Cardiac fibroblast (primary cell): ENCODE results near the gene PNMA1.

Source experiments
- DNase-seq, 2 donors: peaks; one replicate each; pipeline versions ENCODE4 v3.0.0 to v3.0.0-alpha.2; 2010; ENCODE audit warnings: low read depth in 2 of 2
- H3K4me3 ChIP-seq, 2 donors: replicated peaks in 1 of 2; 1 replicate in 1 of 2; 2 replicates in 1 of 2; pipeline ENCODE4 v1.5.1; 2011; ENCODE audit warnings: low read depth in 2 of 2, low read length in 2 of 2, mild to moderate bottlenecking in 2 of 2, moderate library complexity in 1 of 2
- CTCF ChIP-seq: IDR thresholded peaks from one replicate; pipeline ENCODE4 v1.5.1; 2011; ENCODE audit warnings: low read depth, mild to moderate bottlenecking, low read length, inconsistent platforms

PNMA1 gene

DNA sequence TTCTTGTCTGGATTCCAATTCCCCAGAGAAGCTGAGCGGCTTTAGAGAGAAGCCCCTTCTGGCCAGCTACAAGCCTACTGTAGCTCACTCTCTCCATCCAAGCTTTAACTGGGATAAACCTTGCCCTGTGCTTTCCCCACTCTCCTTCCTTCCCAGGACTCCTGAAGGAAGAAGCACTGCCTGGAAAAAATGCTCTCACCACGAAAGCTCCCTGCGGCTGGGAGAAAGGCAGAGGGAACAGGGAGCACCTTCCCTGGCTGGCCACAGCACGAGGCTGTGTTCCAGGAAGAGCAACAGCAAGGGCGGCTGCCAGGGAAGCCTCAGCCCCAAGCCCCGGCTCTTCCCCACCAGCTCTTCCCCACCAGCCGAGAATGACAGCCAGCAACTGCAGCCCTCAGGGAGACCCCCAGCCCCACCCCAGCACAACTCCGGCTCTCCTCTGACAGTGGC lies 40.8 kb upstream of the PNMA1 start:
- TF ChIP-seq CTCF = no peak
- H3K4me3 ChIP-seq = peak overlapping the region; percentile 6 to 24
- DNase-seq = peak; percentile 55 to 75

DNA sequence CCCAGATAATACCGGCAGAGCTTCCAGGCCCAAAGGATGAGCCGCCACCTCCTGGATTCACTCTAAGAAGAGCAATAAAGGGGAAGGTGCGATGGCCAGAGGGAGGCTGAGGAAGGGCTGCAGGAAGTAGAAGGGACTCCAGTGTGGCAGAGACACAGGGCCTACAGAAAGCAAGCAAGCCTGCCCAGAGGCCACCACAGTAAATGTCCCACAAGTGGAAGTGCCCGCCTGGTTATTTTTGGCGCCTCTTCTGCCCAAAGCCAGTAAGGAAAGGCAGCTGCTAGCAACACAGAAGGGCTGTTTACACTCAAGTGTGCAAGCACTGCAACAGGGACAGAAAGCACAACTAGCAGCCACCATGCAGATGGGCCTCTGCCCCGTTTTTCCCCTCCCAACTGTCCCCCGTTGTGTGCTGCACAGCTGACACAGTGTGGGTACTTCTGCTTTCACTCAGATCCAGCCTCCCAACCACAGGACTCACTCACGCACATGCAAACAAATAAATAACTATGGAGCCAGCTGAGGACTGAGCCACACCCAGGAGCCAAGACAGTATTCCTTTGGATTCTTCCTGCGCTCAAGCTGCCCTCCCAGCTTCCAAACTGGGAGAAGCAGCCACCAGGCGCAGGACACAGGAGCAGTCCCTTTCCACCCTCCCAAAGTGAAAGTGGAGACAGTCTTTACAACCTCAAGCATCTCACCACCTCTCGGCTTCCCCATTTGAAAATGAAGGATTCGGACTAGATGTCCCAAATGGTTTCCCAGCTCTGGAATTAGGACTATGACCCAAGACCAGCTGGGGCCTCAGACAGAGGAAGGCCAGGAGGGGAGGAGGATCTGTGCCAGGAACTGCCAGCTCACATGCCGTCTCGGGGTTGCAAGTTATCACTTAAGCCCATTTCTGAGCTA lies 40.0 kb upstream of the PNMA1 start:
- H3K4me3 ChIP-seq = peak overlapping the region; percentile 6 to 24
- peak in 1 of 2 donors; percentile 54 for DNase-seq
- no peak for TF ChIP-seq CTCF

DNA sequence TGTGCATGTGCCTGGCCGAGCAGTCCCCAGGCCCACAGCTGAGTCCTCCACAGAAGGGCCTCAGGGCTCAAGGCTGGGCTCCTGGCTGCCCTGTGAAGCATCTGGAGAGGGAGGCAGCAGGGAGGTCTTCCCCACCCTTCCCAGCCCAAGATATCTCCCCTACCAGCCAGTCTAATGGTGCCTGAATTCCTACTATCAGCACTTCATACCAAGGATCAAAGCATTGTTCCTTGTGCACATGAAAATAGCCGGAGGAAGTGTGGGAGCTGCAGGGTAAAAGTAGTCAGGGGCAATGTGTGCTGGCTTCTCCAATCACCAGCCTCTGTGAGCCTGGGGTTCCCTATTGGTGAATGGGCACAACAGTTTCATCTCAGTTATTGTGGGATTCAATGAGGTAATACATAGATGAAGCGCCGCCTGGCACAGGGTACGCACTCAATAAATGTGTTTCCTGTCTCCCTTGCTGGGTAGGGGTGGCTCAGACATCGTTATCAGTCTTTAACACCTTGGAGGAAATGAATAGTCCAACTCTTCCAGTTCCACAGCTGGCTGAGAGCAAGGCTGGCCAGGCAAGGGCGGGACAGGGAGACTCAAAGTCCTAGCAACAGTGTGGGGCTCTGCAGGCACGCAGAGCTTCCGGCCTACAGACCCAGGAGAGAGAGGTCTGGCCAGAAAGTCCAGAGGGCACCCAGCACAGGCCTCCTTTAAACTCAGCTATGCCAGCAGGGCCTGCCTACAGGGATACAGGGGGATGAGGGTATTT lies 39.1 kb upstream of the PNMA1 start:
- H3K4me3 ChIP-seq = no peak overlapping the region
- TF ChIP-seq CTCF = no peak
- DNase-seq = peak; percentile 56 to 61

DNA sequence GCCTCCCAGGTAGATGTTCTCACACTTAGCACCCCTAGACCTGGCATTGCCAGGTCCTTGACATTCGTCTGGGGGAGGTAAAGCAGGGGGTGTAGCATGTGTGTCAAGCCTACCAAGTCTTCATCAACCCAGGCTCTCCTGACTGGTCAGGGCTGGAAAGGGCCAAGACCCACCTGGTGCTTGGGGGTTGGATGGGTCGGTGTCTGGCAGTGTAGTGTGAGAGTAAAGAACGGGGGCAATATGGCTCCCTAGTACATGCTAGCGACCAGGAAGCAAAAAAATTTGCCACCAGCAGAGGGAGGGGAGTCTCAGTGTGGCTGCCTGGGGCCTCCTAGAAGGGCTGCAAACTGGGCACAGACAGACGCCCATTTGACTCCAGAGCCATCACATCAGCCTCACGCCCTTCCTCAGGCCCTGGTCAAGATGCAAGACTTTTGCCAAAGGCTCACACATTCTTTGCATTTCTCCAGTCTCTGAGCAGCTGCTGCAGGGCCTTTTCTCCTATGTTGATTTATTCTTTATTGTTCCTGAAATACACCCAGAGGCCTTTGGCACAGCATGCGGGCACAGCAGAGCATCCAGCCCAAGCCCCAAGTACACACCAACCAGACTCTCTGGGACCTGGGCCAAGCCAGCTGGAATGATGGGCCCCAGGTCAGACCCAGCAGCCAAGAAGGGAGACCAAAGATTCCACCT lies 38.3 kb upstream of the PNMA1 start:
- TF ChIP-seq CTCF = peak; percentile 20
- H3K4me3 ChIP-seq = no peak overlapping the region
- DNase-seq = peak; percentile 35 to 87

DNA sequence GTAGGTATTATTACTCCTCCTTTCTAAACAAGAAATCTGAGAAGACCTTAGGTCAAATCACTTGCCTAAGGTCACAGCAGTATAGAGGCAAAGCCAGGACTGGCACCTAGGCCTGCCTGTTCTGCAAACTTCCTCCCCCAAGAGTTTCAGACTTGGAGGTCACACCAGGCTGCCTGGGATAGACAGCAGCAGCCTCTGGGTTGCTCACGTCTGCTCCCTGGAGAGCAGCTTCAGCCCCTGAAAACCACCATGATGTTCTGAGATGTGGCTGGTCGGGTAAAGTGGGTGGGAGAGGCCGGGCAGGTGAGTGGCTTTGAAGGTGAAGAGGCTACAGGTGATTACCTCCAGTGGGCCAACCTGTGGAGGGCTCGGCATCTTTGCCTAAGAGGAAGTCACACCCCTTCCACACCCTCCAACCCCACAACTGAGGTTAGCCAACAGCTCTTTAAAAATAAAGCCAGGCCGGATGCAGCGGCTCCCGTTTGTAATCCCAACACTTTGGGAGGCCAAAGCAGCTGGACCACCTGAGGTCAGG lies 37.0 kb upstream of the PNMA1 start:
- TF ChIP-seq CTCF = no peak
- H3K4me3 ChIP-seq = no peak overlapping the region
- DNase-seq = no peak

GRCh38 chr14:73750531-73750901 lies 36.3 kb upstream of the PNMA1 start:
- no peak for DNase-seq
- H3K4me3 ChIP-seq = no peak overlapping the region
- TF ChIP-seq CTCF = no peak
